ENCODE results near the gene WDFY4.

Gene WDFY4

GRCh38 chr10:48820231-48820630, 135.6 kb downstream of the WDFY4 start:
- no peak for DNase-seq

- no peak for DNase-seq
Measured at GRCh38 chr10:48820699-48821098, 136.0 kb downstream of the WDFY4 start.

GRCh38 chr10:48821111-48821510, 136.4 kb downstream of the WDFY4 start:
- no peak for DNase-seq

GRCh38 chr10:48821692-48822091, 137.0 kb downstream of the WDFY4 start:
- DNase-seq = no peak

GRCh38 chr10:48833674-48834073, 149.0 kb downstream of the WDFY4 start:
- DNase-seq = no peak

GRCh38 chr10:48834189-48834965, 149.7 kb downstream of the WDFY4 start:
- DNase-seq = no peak

GRCh38 chr10:48835781-48836180, 151.1 kb downstream of the WDFY4 start:
- DNase-seq = no peak

- DNase-seq = no peak
Measured at GRCh38 chr10:48836605-48837004, 151.9 kb downstream of the WDFY4 start.

GRCh38 chr10:48838834-48839233, 154.2 kb downstream of the WDFY4 start:
- DNase-seq = no peak

- DNase-seq = no peak
Measured at GRCh38 chr10:48839809-48840679, 155.4 kb downstream of the WDFY4 start.

GRCh38 chr10:48842231-48842630, 157.6 kb downstream of the WDFY4 start:
- no peak for DNase-seq

GRCh38 chr10:48843198-48843597, 158.5 kb downstream of the WDFY4 start:
- DNase-seq = no peak

- no peak for DNase-seq
Measured at GRCh38 chr10:48844616-48845015, 159.9 kb downstream of the WDFY4 start.

GRCh38 chr10:48845512-48845911, 160.8 kb downstream of the WDFY4 start:
- no peak for DNase-seq

- no peak for DNase-seq
Measured at GRCh38 chr10:48847691-48848090, 163.0 kb downstream of the WDFY4 start.

- DNase-seq = no peak
Measured at GRCh38 chr10:48856855-48857254, 172.2 kb downstream of the WDFY4 start.

GRCh38 chr10:48872234-48872633, 187.6 kb downstream of the WDFY4 start:
- no peak for DNase-seq

GRCh38 chr10:48878091-48878490, 193.4 kb downstream of the WDFY4 start:
- no peak for DNase-seq

- no peak for DNase-seq
Measured at GRCh38 chr10:48879451-48879850, 194.8 kb downstream of the WDFY4 start.

GRCh38 chr10:48880016-48880705, 195.5 kb downstream of the WDFY4 start:
- DNase-seq = no peak

- DNase-seq = no peak
Measured at GRCh38 chr10:48881937-48882336, 197.3 kb downstream of the WDFY4 start.

GRCh38 chr10:48882881-48883280, 198.2 kb downstream of the WDFY4 start:
- DNase-seq = no peak

GRCh38 chr10:48883701-48884100, 199.0 kb downstream of the WDFY4 start:
- DNase-seq = no peak
